Measurements from ENCODE around the gene C9orf85. TPM values are rescaled to one million over a fixed set of nuclear protein-coding genes. Genes with fewer than 3 reads are reported as not detected.

The C9orf85 gene
- polyA plus RNA-seq, 1 donor from 2014 or later = 20.3 TPM

GRCh38 chr9:71984831-71985281 lies 73.4 kb downstream of the C9orf85 start:
- Histone ChIP-seq H3K36me3 (ENCODE audit: insufficient read depth, low read length) (no peaks in the 10 kb centered on the region), H3K9me3 (ENCODE audit: low read length) (no peaks in the 10 kb centered on the region), H3K27me3 (ENCODE audit: insufficient read depth, low read depth, low read length) (no peaks in the 10 kb centered on the region), H3F3A (ENCODE audit: insufficient read depth, low read length, poor library complexity, severe bottlenecking) (no peaks in the 10 kb centered on the region), H3K79me2 (replicated peaks; ENCODE audit: insufficient read depth, low read length) (no peaks in the 10 kb centered on the region), H3K4me2 (ENCODE audit: low read length) (no peak overlapping the region), H4K20me1 (ENCODE audit: insufficient read depth) (no peaks in the 10 kb centered on the region), H3K4me3 (ENCODE audit: low read length) (no peak overlapping the region), H3K27ac (ENCODE audit: low read length) (no peak overlapping the region), H2AFZ (ENCODE audit: low read depth, low read length) (no peak overlapping the region), H3K9ac (ENCODE audit: low read length) (no peak overlapping the region), H3K9me2 (ENCODE audit: insufficient read depth, low read length) (no peaks in the 10 kb centered on the region)
- TF ChIP-seq EZH2 (IDR thresholded peaks at IDR 0.05; ENCODE audit: borderline replicate concordance, insufficient read depth, low read length, poor library complexity, severe bottlenecking) = no peak
- no peak for TF ChIP-seq RAD21 (conservative IDR thresholded peaks at IDR 0.05)
- TF ChIP-seq CTCF (IDR thresholded peaks at IDR 0.05; ENCODE audit: poor library complexity, severe bottlenecking) = no peak
- TF ChIP-seq MXI1 (conservative IDR thresholded peaks at IDR 0.05; ENCODE audit: poor library complexity, severe bottlenecking) = no peak

GRCh38 chr9:71985297-71985911 lies 74.0 kb downstream of the C9orf85 start:
- Histone ChIP-seq H3K9me3 (ENCODE audit: low read length) (no peaks in the 10 kb centered on the region), H4K20me1 (ENCODE audit: insufficient read depth) (no peaks in the 10 kb centered on the region), H3K27me3 (ENCODE audit: insufficient read depth, low read depth, low read length) (no peaks in the 10 kb centered on the region), H3K36me3 (ENCODE audit: insufficient read depth, low read length) (no peaks in the 10 kb centered on the region), H2AFZ (ENCODE audit: low read depth, low read length) (no peak overlapping the region), H3K9ac (ENCODE audit: low read length) (no peak overlapping the region), H3K79me2 (replicated peaks; ENCODE audit: insufficient read depth, low read length) (no peaks in the 10 kb centered on the region), H3K27ac (ENCODE audit: low read length) (no peak overlapping the region), H3K4me3 (ENCODE audit: low read length) (no peak overlapping the region), H3K9me2 (ENCODE audit: insufficient read depth, low read length) (no peaks in the 10 kb centered on the region), H3K4me2 (ENCODE audit: low read length) (no peak overlapping the region), H3F3A (ENCODE audit: insufficient read depth, low read length, poor library complexity, severe bottlenecking) (no peaks in the 10 kb centered on the region)
- TF ChIP-seq CTCF (IDR thresholded peaks at IDR 0.05; ENCODE audit: poor library complexity, severe bottlenecking) (peak; percentile 26), RAD21 (conservative IDR thresholded peaks at IDR 0.05) (no peak)

DNA sequence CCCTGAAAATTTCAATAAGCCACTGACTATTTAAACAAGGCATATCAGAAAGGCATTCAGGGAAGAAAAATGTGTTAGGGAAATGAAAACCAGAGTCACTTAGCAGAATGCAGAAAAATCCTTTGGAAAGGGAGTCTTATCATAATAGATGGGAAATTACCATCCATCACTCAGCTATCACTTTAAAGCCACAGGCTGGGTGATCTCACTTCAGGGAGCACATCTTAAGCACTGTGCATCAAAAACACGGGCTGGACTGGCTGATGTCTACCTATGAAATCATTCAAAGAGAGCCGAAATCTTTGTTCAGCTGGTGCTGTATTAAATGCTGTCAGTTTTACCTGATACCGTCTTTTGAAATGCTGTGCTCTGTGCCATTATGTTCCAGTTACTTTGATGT lies 75.5 kb downstream of the C9orf85 start:
- Histone ChIP-seq H3K27me3 (ENCODE audit: insufficient read depth, low read depth, low read length) (no peaks in the 10 kb centered on the region), H4K20me1 (ENCODE audit: insufficient read depth) (no peaks in the 10 kb centered on the region), H3K9ac (ENCODE audit: low read length) (no peak overlapping the region), H2AFZ (ENCODE audit: low read depth, low read length) (no peak overlapping the region), H3K4me2 (ENCODE audit: low read length) (peak overlapping the region; percentile 61), H3F3A (ENCODE audit: insufficient read depth, low read length, poor library complexity, severe bottlenecking) (no peaks in the 10 kb centered on the region), H3K4me3 (ENCODE audit: low read length) (peak overlapping the region; percentile 24), H3K27ac (ENCODE audit: low read length) (peak overlapping the region; percentile 49), H3K9me2 (ENCODE audit: insufficient read depth, low read length) (no peaks in the 10 kb centered on the region), H3K9me3 (ENCODE audit: low read length) (no peaks in the 10 kb centered on the region), H3K79me2 (replicated peaks; ENCODE audit: insufficient read depth, low read length) (no peaks in the 10 kb centered on the region), H3K36me3 (ENCODE audit: insufficient read depth, low read length) (no peaks in the 10 kb centered on the region)
- TF ChIP-seq RAD21 (conservative IDR thresholded peaks at IDR 0.05) (no peak), REST (IDR thresholded peaks at IDR 0.05; ENCODE audit: borderline replicate concordance) (peak; percentile 26), EP300 (conservative IDR thresholded peaks at IDR 0.05; ENCODE audit: poor library complexity, severe bottlenecking) (peak; percentile 11)

All from neural cell (in vitro differentiated cells).